H1 (cell line): ENCODE results near the gene A3GALT2. TPM values are rescaled to one million over a fixed set of nuclear protein-coding genes. Genes with fewer than 3 reads are reported as not detected.

Experiments used
- CTCF ChIA-PET: fragments of 300-600 bp; sonication (Branson Sonifier 250); formaldehyde crosslinking; loops from one replicate; lab custom pipeline; 2021; ENCODE audit not compliant: partially characterized antibody; lab: Charles Lee
- POLR2A ChIA-PET: fragments of 300-600 bp; sonication (Branson Sonifier 250); formaldehyde crosslinking; loops from one replicate; lab custom pipeline; 2021; ENCODE audit warnings: inconsistent platforms; ENCODE audit not compliant: partially characterized antibody; lab: Charles Lee
- DNase-seq, 2 experiments: peaks; one replicate each; pipeline versions ENCODE4 v3.0.0 to v3.0.0-alpha.2; 2010 to 2022; ENCODE audit warnings: low spot score in 2 of 2, low read depth in 1 of 2, mixed read lengths in 1 of 2
- FAIRE-seq: peaks from 2 replicates; lab custom pipeline; 2011; peaks lifted over from hg19 to GRCh38; lab: Jason Lieb, UNC
- H2AFZ ChIP-seq: 2 replicates; pipeline ENCODE4 v1.8.1; 2012; ENCODE audit warnings: low read length, inconsistent platforms
- H2AK5ac ChIP-seq: 2 replicates; pipeline ENCODE4 v1.6.1; 2013; ENCODE audit warnings: low read depth, low read length
- H2BK120ac ChIP-seq: replicated peaks from 2 replicates; pipeline ENCODE3; 2013; ENCODE audit warnings: low read depth, low read length, inconsistent platforms
- H2BK12ac ChIP-seq: 2 replicates; pipeline ENCODE4 v1.6.1; 2013; ENCODE audit warnings: low read depth, low read length
- H2BK15ac ChIP-seq: 2 replicates; pipeline ENCODE4 v1.6.1; 2013; ENCODE audit warnings: low read length
- H2BK20ac ChIP-seq: 2 replicates; pipeline ENCODE4 v1.6.1; 2013; ENCODE audit warnings: low read length
- H2BK5ac ChIP-seq: 2 replicates; pipeline ENCODE4 v1.6.1; 2013; ENCODE audit warnings: low read depth, low read length
- H3K14ac ChIP-seq: 2 replicates; pipeline ENCODE4 v1.6.1; 2013; ENCODE audit warnings: inconsistent platforms; ENCODE audit not compliant: insufficient read length
- H3K18ac ChIP-seq: 2 replicates; pipeline ENCODE4 v1.6.1; 2013; ENCODE audit warnings: low read length; ENCODE audit errors: extremely low read depth
- H3K23ac ChIP-seq: 2 replicates; pipeline ENCODE4 v1.6.1; 2013; ENCODE audit warnings: inconsistent platforms; ENCODE audit not compliant: insufficient read length
- H3K23me2 ChIP-seq: 2 replicates; pipeline ENCODE4 v1.6.1; 2013; ENCODE audit warnings: low read depth, low read length
- H3K27ac ChIP-seq: 2 replicates; pipeline ENCODE4 v1.6.1; 2011; ENCODE audit warnings: low read depth, low read length, inconsistent platforms
- H3K27me3 ChIP-seq, 4 experiments: replicated peaks in 1 of 4; 1 replicate in 1 of 4; 2 replicates in 3 of 4; pipeline versions ENCODE4 v1.6.1 to v1.8.1; 2011 to 2013; ENCODE audit warnings: low read length in 3 of 4, mild to moderate bottlenecking in 3 of 4, inconsistent platforms in 2 of 4, mixed read lengths in 2 of 4, moderate library complexity in 1 of 4; ENCODE audit not compliant: control insufficient read depth in 3 of 4, insufficient read depth in 3 of 4; ENCODE audit errors: extremely low read depth in 1 of 4
- H3K36me3 ChIP-seq, 4 experiments: 2 replicates each; pipeline versions ENCODE4 v1.6.1 to v1.8.1; 2011 to 2013; ENCODE audit warnings: mild to moderate bottlenecking in 4 of 4, low read length in 3 of 4, moderate library complexity in 2 of 4, control low read depth in 1 of 4, inconsistent platforms in 1 of 4; ENCODE audit not compliant: insufficient read depth in 4 of 4, control insufficient read depth in 2 of 4
- H3K4ac ChIP-seq: replicated peaks from 2 replicates; pipeline ENCODE3; 2013; ENCODE audit warnings: low read length, low read depth, mixed read lengths, inconsistent platforms; ENCODE audit not compliant: insufficient read length
- H3K4me1 ChIP-seq, 4 experiments: replicated peaks in 1 of 4; 1 replicate in 1 of 4; 2 replicates in 3 of 4; pipeline versions ENCODE4 v1.6.1 to v1.8.1; 2011 to 2013; ENCODE audit warnings: low read length in 3 of 4, inconsistent platforms in 2 of 4, mixed read lengths in 1 of 4; ENCODE audit not compliant: insufficient read depth in 4 of 4, control insufficient read depth in 3 of 4
- H3K4me2 ChIP-seq, 2 experiments: 2 replicates each; pipeline versions ENCODE4 v1.6.1 to v1.8.1; 2011 to 2013; ENCODE audit warnings: low read depth in 2 of 2, low read length in 2 of 2, control low read depth in 1 of 2, inconsistent platforms in 1 of 2, mild to moderate bottlenecking in 1 of 2; ENCODE audit not compliant: insufficient read depth in 1 of 2
- H3K4me3 ChIP-seq, 4 experiments: fragments of 200-600, 300-600 bp in 1 of 4; sonication (generic), shearing (Covaris generic), sonication (Bioruptor Twin) in 1 of 4; 2 replicates each; pipeline versions ENCODE4 v1.5.1 to v1.8.1; 2011 to 2016; ENCODE audit warnings: low read length in 4 of 4, low read depth in 3 of 4, control low read depth in 2 of 4, inconsistent platforms in 2 of 4, mild to moderate bottlenecking in 2 of 4, mixed read lengths in 1 of 4, moderate library complexity in 1 of 4; ENCODE audit not compliant: insufficient read depth in 2 of 4; ENCODE audit errors: extremely low read depth in 1 of 4
- H3K56ac ChIP-seq: replicated peaks from 2 replicates; pipeline ENCODE3; 2013; ENCODE audit warnings: low read depth, mild to moderate bottlenecking, mixed read lengths, low read length, inconsistent platforms; ENCODE audit not compliant: insufficient read length
- H3K79me1 ChIP-seq: 2 replicates; pipeline ENCODE4 v1.6.1; 2013; ENCODE audit warnings: low read depth, low read length, control low read depth
- H3K79me2 ChIP-seq, 2 experiments: 2 replicates each; pipeline versions ENCODE4 v1.6.1 to v1.8.1; 2012 to 2013; ENCODE audit warnings: low read length in 2 of 2, mild to moderate bottlenecking in 2 of 2, inconsistent platforms in 1 of 2; ENCODE audit not compliant: insufficient read depth in 2 of 2, control insufficient read depth in 1 of 2
- H3K9ac ChIP-seq, 4 experiments: replicated peaks in 1 of 4; 1 replicate in 1 of 4; 2 replicates in 3 of 4; pipeline versions ENCODE4 v1.6.1 to v1.8.1; 2011 to 2013; ENCODE audit warnings: low read depth in 3 of 4, low read length in 3 of 4, control low read depth in 2 of 4, mild to moderate bottlenecking in 2 of 4, moderate library complexity in 2 of 4, inconsistent platforms in 1 of 4; ENCODE audit errors: extremely low read depth in 1 of 4
- H3K9me3 ChIP-seq, 2 experiments: 2 replicates each; pipeline versions ENCODE4 v1.6.1 to v1.8.1; 2012 to 2013; ENCODE audit warnings: mild to moderate bottlenecking in 2 of 2, moderate library complexity in 2 of 2, control low read depth in 1 of 2, inconsistent platforms in 1 of 2, low read depth in 1 of 2, low read length in 1 of 2, mixed read lengths in 1 of 2; ENCODE audit not compliant: insufficient read depth in 2 of 2
- H4K20me1 ChIP-seq, 2 experiments: replicated peaks in 1 of 2; 2 replicates each; pipeline versions ENCODE3 to v1.8.1; 2011 to 2013; ENCODE audit warnings: inconsistent platforms in 2 of 2, low read length in 2 of 2, mild to moderate bottlenecking in 1 of 2; ENCODE audit not compliant: insufficient read depth in 2 of 2, control insufficient read depth in 1 of 2
- H4K5ac ChIP-seq: 2 replicates; pipeline ENCODE4 v1.6.1; 2013; ENCODE audit warnings: low read length, low read depth, mixed read lengths, inconsistent platforms; ENCODE audit not compliant: insufficient read length
- H4K8ac ChIP-seq: 2 replicates; pipeline ENCODE4 v1.8.0; 2013; ENCODE audit warnings: mild to moderate bottlenecking, moderate library complexity, low read length, inconsistent platforms; ENCODE audit not compliant: insufficient read depth; ENCODE audit errors: extremely low read depth
- H4K91ac ChIP-seq: replicated peaks from 2 replicates; pipeline ENCODE3; 2013; ENCODE audit warnings: low read length, mixed read lengths, inconsistent platforms; ENCODE audit not compliant: insufficient read length
- ASH2L ChIP-seq: fragments of 200-600, 300-600 bp; sonication (generic); IDR thresholded peaks from one replicate; pipeline ENCODE4 v1.7.1; 2017; ENCODE audit warnings: low read length
- CBX5 ChIP-seq: fragments of 300-800, 300-1000 bp; sonication (generic); IDR thresholded peaks from 2 replicates; pipeline ENCODE4 v1.7.1; 2016; ENCODE audit warnings: antibody characterized with exemption, low read length, low read depth
- CREB1 ChIP-seq: IDR thresholded peaks from 2 replicates; pipeline ENCODE4 v1.6.1; 2012; ENCODE audit warnings: inconsistent platforms
- CTCF ChIP-seq, 3 experiments: IDR thresholded peaks; 1 replicate in 2 of 3; 2 replicates in 1 of 3; pipeline versions ENCODE4 v1.5.1 to v1.6.1; 2011; ENCODE audit warnings: low read length in 3 of 3, mild to moderate bottlenecking in 3 of 3, inconsistent platforms in 2 of 3, low read depth in 1 of 3, moderate library complexity in 1 of 3; ENCODE audit not compliant: insufficient read depth in 1 of 3; ENCODE audit errors: control extremely low read depth in 1 of 3
- HDAC2 ChIP-seq, 2 experiments: fragments of 300-600 bp in 1 of 2; sonication (generic) in 1 of 2; IDR thresholded peaks; 2 replicates each; pipeline ENCODE4 v1.6.1; 2011 to 2012; ENCODE audit warnings: low read depth in 2 of 2, low read length in 2 of 2, mild to moderate bottlenecking in 2 of 2, moderate library complexity in 2 of 2, borderline replicate concordance in 1 of 2, inconsistent platforms in 1 of 2
- JUN ChIP-seq: IDR thresholded peaks from 2 replicates; pipeline ENCODE4 v1.6.1; 2011; ENCODE audit warnings: low read depth, mild to moderate bottlenecking, improper control_type of control experiment, low read length
- SUZ12 ChIP-seq: fragments of 200-600 bp; sonication (generic); IDR thresholded peaks from 2 replicates; pipeline ENCODE4 v1.6.1; 2012; ENCODE audit warnings: mild to moderate bottlenecking, inconsistent platforms, low read length, moderate library complexity, mixed read lengths
- WGBS, 2 experiments: shearing (Covaris generic) in 1 of 2; methylation state at CpG; one replicate each; pipeline versions ENCODE4 v1.1.6 to v1.1.7; 2013 to 2015; ENCODE audit warnings: low lambda C conversion rate in 2 of 2, mixed read lengths in 2 of 2, inconsistent platforms in 1 of 2, low coverage in 1 of 2, missing lambda C conversion rate in 1 of 2; ENCODE audit not compliant: insufficient replicate concordance in 2 of 2, insufficient coverage in 1 of 2, insufficient read length in 1 of 2; ENCODE audit errors: extremely low coverage in 1 of 2, missing lambda C conversion rate in 1 of 2; 5-methylcytosine and 5-hydroxymethylcytosine counted together
- long read RNA-seq, 2 experiments: library from RNA in 1 of 2; library from capped mRNA in 1 of 2; stranded (forward); transcript quantifications; one replicate each; pipeline ENCODE4 v2.0.0, GENCODE V29; 2021; ENCODE audit warnings: inconsistent platforms in 1 of 2
- polyA minus RNA-seq, 3 experiments: library from RNA; depleted of rRNA, polyadenylated mRNA; stranded (reverse); fragments of >200 nt; gene quantifications; 1 replicate in 2 of 3; 2 replicates in 1 of 3; pipeline ENCODE4 v1.2.3, GENCODE V29; 2011
- polyA plus RNA-seq, 7 experiments: library from polyadenylated mRNA; depleted of rRNA in 3 of 7; stranded (reverse) in 5 of 7; unstranded in 2 of 7; fragments of >200 nt in 5 of 7; fragments of 200-250 nt in 2 of 7; gene quantifications; 1 replicate in 5 of 7; 2 replicates in 1 of 7; 4 replicates in 1 of 7; pipeline versions ENCODE4 v1.2.1 to v1.2.3, GENCODE V29; 2011 to 2013; ENCODE audit warnings: missing spikeins in 2 of 7, mixed read lengths in 2 of 7
- total RNA-seq: library from RNA; stranded (reverse); fragmentation: NEBNext Ultra II Directional; extraction: Animal tissue kit (Norgen Biotek cat#: 25700); gene quantifications from 2 replicates; pipeline ENCODE4 v1.2.1, GENCODE V29; 2021

The A3GALT2 gene
- total RNA-seq (not detected in 2 replicates), polyA plus RNA-seq (2011; rRNA removed) (not detected in 2 replicates), polyA minus RNA-seq (2011; rRNA and poly(A)+ RNA removed) (not detected in 2 replicates)
- polyA plus RNA-seq (2011; cell fraction: cytosol; rRNA removed) = not detected
- not detected for polyA plus RNA-seq (2011; cell fraction: nucleus; rRNA removed)
- not detected in 4 replicates for polyA plus RNA-seq (2012, experiment 1 of 2)
- polyA plus RNA-seq (2012, experiment 2 of 2) = not detected
- not detected for polyA plus RNA-seq (2013, experiment 1 of 2)
- not detected for polyA plus RNA-seq (2013, experiment 2 of 2)
- polyA minus RNA-seq (2011; cell fraction: cytosol; rRNA and poly(A)+ RNA removed) = not detected
- not detected for polyA minus RNA-seq (2011; cell fraction: nucleus; rRNA and poly(A)+ RNA removed)
- long read RNA-seq, experiment 1 = 0 reads
- long read RNA-seq, experiment 2 = 0 reads

DNA sequence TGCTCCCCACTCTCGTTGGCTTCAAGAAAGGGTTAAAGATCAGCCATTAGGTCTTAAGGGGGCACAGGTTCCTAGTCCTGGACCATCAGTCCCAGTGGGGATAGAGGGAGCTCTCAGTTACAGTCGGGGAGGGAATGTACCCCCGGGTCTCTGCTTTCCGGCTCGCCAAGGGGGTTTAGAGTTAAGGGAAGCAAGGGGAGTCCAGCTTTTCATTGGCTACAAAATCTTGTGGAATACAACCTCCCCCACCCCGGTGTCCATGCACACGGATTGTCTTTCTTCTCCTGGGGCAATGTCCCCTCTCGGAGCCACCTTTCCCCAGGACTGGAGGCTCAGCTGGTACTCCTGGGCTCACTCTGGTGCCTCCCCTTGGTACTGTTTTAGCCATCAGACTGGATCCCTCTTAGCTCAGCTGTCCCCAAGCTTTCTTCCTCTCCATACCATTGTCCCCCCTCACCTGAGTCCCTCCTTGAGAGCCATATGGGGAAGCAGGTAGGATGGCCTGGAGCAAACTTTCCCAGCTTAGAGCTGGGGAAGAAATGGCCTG is at the start of gene A3GALT2:
A3GALT2 (minus strand) TSS at position 480 of the 547 bp plus-strand sequence; CDS start at position 480, 0 bp downstream.
- CTCF ChIA-PET = interaction anchor here (0.7 to 3.9 kb wide), 15 partner anchors 9 to 1145 kb away, joined by 3 to 32 read pairs (median 4); no protein-coding TSS in a partner anchor
- FAIRE-seq = no peak

More for the DNA sequence above, at the start of gene A3GALT2:
- 90% methylated on average over 8 of the region's 8 CpGs; no CpG with 5 or more reads in 1 of the 2 experiments for WGBS, 2 experiments
- Histone ChIP-seq H3K27me3 (no peaks in the 10 kb centered on the region), H3K79me1 (no peaks in the 10 kb centered on the region), H3K9me3 (no peaks in the 10 kb centered on the region), H4K20me1 (peaks cover 0 to 2% of the 10 kb centered on the region in 2 experiments), H4K8ac (no peak within 1 kb of the TSS; the same call in 1 of the 2 replicates), H3K4me1 (no peaks in the 10 kb centered on the region), H2BK15ac (no peak within 1 kb of the TSS), H4K91ac (no peak within 1 kb of the TSS), H3K4me3 (no peak within 1 kb of the TSS), H3K4ac (no peak within 1 kb of the TSS), H2AK5ac (no peak within 1 kb of the TSS), H2AFZ (no peak within 1 kb of the TSS), H2BK12ac (no peak within 1 kb of the TSS), H3K36me3 (peaks cover 0 to 5% (median 0%) of the 10 kb centered on the region in 4 experiments; a peak in 1 of 8 replicates), H3K4me2 (no peak within 1 kb of the TSS), H3K9ac (no peak within 1 kb of the TSS), H3K79me2 (no peaks in the 10 kb centered on the region), H3K23me2 (no peaks in the 10 kb centered on the region), H4K5ac (no peak within 1 kb of the TSS), H3K14ac (no peak within 1 kb of the TSS), H3K23ac (no peak within 1 kb of the TSS), H2BK20ac (no peak within 1 kb of the TSS), H3K27ac (no peak within 1 kb of the TSS), H2BK120ac (no peak within 1 kb of the TSS), H3K18ac (no peak within 1 kb of the TSS), H3K56ac (no peak within 1 kb of the TSS), H2BK5ac (no peak within 1 kb of the TSS)
- DNase-seq = no peak
- TF ChIP-seq CBX5 (no peak), HDAC2 (IDR thresholded peaks at IDR 0.05; ENCODE audit: borderline replicate concordance in 1 of 2, low read depth in 2 of 2, low read length in 2 of 2) (no peak), CTCF (IDR thresholded peaks at IDR 0.05; ENCODE audit: control extremely low read depth in 1 of 3, insufficient read depth in 1 of 3, low read depth in 1 of 3, low read length in 3 of 3) (no peak), CREB1 (no peak), ASH2L (no peak), SUZ12 (no peak), JUN (no peak)
- POLR2A ChIA-PET = no interaction called here
